HG03520 (cell line): ENCODE measurements around the gene CHST11.

Experiments used
- ATAC-seq: cut with Tn5 transposase; IDR thresholded peaks from one replicate; pipeline ENCODE4 v1.9.1; 2021; ENCODE audit warnings: mild to moderate bottlenecking, moderate library complexity; ENCODE audit not compliant: unreplicated experiment

CHST11 gene

GRCh38 chr12:104708891-104709290, 252.1 kb downstream of the CHST11 start:
- ATAC-seq: no peak

DNA sequence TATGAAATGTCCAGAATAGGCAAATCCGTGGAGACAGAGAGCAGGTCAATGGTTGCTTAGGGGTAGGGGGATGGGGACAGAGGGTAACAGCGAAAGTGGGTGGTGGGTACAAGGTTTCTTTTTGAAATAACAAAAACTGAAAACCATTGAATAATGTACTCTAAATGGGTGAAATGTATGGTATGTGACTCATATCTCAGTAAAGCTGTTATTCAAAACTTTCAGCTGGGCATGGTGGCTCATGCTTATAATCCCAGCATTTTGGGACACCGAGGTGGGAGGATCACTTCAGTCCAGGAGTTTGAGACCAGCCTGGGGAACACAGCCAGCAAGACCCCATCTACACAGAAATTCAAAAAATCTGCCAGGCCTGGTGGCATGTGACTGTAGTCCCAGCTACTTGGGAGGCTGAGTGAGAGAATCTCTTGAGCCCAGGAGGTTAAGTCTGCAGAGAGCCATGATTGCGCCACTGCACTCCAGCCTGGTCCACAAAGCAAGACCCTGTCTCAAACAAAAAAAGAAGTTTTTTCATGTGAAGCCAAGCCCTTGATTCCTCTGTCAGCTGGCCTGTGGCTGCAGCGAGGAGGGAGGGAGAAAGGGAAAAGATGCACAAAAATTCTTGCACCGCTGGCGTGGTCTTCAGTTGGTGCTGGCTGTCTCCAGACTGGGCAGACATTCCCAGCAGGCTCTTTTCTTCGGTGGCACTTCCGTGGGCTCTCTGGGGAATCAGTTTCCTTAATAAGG, 253.1 kb downstream of the CHST11 start:
- no peak for ATAC-seq

GRCh38 chr12:104710940-104711689, 254.4 kb downstream of the CHST11 start:
- ATAC-seq: no peak

DNA sequence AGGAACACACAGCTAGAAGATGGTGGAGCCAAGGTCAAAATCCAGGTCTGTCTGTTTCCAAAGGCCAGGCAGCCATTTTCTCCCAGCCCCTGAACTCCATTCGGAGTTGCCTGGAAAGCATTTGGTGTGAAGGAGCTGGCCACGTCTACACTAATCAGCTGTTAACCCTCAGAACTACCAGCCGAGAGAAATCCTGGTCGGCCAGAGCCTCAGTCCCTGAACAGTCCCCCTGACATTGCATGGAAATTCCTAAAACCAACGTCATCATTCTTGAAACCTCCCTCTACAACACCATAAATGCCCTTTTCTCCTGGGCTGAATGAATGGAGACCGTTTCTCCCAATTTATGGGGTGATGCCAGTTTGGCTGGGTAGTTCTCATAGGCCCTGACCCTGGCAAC, 255.7 kb downstream of the CHST11 start:
- no peak for ATAC-seq

DNA sequence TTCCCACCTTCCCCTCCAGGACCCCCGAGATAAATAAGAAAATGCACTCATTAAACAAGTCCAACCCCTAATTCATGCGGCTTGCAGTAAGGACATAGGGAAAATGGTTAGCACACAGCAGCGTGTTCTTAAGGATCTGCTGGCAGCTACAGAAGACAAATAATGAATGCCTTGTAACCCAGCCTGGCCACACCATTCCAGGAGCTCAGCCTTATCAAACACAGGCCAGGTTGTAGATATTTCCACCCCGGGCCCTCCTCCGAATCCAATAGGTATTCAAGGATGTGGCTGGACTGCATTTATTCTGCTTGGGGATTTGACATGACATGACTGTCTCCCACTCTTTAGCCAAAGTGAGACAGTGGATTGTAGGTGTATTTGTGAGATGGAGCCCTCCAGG, 256.2 kb downstream of the CHST11 start:
- ATAC-seq: no peak

GRCh38 chr12:104713444-104713843, 256.7 kb downstream of the CHST11 start:
- ATAC-seq: no peak

GRCh38 chr12:104714369-104714768, 257.6 kb downstream of the CHST11 start:
- no peak for ATAC-seq

GRCh38 chr12:104716172-104716571, 259.4 kb downstream of the CHST11 start:
- no peak for ATAC-seq

GRCh38 chr12:104718304-104718929, 261.7 kb downstream of the CHST11 start:
- no peak for ATAC-seq

DNA sequence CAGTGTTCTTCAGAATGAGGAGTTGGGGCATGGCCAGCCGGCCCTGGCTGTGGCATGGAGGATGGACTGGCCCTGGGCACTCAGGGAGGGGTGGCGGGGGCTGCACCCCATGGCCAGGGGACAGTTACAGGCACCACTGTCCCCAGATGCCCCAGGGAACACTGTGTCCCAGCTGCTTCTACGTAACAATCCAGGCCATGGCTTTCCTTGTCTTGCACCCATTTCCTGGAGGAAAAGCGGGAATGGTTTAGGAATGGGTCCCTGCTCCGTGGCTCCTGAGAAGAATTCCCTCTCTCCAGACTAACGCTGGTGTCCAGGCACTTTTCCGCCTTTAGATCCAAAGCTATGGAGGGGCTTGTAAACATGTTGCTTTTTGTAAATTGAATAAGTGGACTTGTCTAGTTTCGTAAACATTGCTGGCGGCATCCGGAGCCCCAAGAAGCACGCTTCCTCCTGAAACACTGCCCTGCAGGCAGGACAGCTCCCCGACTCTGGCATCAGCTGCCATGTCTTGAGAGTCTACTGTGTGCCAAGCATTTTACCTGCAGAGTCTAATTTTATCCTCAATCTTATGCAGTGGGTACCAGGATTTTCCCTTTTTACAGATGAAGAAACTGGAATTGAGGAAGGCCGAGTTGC, 263.1 kb downstream of the CHST11 start:
- no peak for ATAC-seq

DNA sequence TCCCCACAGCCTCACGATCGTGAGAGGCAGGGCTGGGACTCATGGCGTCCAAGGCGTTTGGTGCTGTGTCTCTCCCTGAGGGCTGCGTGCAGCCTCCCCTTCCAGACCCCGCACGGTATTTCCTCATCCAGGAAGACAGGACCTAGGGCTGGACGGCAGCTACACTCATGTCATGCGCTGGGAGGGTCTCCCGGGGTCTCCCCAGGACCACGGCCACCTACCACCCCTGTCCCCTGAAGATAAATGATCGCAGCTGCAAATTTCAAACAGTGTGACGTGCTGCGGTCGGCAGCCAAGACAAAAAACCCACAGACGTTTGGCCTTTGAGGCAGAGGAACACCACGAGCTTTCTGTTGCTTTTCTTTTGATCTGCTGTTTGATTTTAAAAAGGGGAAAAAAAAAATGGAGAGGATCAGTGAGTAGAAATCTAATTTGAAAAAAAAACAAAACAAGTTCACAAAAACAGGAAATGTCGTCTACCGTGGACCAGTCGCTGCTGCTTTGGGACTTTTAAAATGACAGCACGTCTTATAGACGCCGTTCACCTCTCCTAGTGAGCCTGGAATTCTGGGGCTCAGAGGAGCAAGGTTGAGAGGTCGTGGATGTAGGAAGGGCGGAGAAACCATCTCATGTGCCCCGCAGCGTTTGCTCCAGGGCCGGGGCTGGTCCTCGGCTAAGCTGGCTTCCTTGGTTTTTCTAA, 263.7 kb downstream of the CHST11 start:
- no peak for ATAC-seq

DNA sequence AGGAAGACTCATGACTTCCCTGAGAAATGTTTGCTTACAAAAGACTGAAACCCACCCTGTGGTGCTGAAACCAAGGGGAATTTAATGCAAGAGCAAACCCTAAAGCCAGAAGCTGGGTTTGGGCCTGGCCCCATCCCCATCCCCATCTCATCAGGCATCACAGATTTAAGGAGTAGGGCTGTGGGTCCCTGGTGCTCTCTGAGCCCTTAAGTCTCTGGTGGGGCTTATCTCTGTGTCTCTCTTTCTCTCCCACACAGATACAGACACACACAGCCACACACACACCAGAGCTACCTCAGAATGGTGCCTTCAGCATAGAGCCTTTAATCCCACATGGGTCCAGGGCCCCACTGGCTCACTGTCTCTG, 264.3 kb downstream of the CHST11 start:
- ATAC-seq: no peak

- ATAC-seq: no peak
Observed at GRCh38 chr12:104721936-104722335, 265.2 kb downstream of the CHST11 start.

GRCh38 chr12:104722601-104723534, 266.1 kb downstream of the CHST11 start:
- no peak for ATAC-seq

DNA sequence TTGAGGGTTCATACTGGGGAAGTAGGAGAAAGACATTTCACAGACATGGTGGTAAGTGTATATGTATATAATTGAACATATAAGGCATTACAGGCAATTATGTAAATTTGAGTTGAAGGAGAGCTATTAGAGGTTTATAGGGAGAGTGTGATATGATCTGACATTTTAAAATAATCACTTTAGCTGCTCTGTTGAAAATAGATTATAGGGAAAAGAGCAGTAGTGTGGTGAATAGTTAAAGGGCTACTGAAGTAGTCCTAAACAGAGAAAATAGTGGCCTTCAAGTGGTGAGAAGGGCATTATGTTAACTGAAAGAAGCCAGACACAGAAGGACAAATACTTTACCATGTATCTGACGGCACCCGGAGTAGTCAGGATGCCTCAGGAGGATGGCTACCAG, 267.1 kb downstream of the CHST11 start:
- no peak for ATAC-seq

- ATAC-seq: no peak
Observed at GRCh38 chr12:104724992-104725585, 268.3 kb downstream of the CHST11 start.

GRCh38 chr12:104725610-104726009, 268.9 kb downstream of the CHST11 start:
- no peak for ATAC-seq

DNA sequence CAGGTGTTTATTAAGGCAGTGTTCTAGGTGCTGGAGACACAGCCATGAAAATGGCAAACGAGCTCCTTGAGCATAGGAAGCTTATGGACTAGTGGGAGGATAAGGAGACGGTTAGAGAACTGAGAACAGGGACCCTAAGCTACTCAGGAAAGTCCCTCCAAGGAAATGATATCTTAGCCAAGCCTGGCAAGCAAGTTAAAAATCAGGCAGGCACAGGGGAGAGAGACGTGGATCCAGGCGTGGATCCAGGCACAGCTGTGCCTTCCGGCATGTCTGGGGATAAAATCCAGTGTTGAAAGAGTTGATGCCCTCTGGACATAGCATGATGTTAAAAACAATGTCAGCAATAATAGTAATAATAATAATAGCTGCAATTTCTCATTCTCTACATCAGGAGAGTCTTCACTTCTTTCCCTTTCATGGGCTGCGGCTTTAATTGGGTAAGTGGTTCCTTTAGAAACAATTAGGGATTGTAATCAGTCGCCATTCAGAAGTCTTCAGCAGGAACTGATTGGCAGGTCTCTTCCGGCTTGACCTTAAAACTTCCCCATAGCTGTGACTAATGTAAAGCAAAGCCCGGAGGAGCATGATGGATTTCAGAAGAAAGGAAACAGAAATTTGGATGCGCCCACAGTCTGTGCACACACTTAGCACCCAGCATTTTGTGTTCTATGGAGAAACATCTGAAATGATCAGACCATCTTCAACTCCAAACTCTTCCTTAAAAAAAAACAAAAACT, 271.1 kb downstream of the CHST11 start:
- ATAC-seq: no peak

GRCh38 chr12:104729091-104729490, 272.3 kb downstream of the CHST11 start:
- no peak for ATAC-seq
